A172 (cell line): ENCODE results near the gene KBTBD6. TPM values are rescaled to one million over a fixed set of nuclear protein-coding genes. Genes with fewer than 3 reads are reported as not detected.
"Not testable (repeated sequence)": the region's sequence is repeated elsewhere in the genome, so short reads cannot be mapped to it uniquely, and the experiment has no call there.

Experiments used
- DNase-seq: peaks from one replicate; pipeline ENCODE4 v3.0.0-alpha.2; 2015; ENCODE audit warnings: low spot score
- total RNA-seq: library from RNA; depleted of rRNA; stranded (reverse); fragments of >200 nt; shearing (Covaris generic); gene quantifications from 2 replicates; pipeline ENCODE4 v1.2.3, GENCODE V29; 2014; rRNA removed

Gene KBTBD6
- total RNA-seq, 1 experiment from 2014 or later: 11.6 TPM

DNA sequence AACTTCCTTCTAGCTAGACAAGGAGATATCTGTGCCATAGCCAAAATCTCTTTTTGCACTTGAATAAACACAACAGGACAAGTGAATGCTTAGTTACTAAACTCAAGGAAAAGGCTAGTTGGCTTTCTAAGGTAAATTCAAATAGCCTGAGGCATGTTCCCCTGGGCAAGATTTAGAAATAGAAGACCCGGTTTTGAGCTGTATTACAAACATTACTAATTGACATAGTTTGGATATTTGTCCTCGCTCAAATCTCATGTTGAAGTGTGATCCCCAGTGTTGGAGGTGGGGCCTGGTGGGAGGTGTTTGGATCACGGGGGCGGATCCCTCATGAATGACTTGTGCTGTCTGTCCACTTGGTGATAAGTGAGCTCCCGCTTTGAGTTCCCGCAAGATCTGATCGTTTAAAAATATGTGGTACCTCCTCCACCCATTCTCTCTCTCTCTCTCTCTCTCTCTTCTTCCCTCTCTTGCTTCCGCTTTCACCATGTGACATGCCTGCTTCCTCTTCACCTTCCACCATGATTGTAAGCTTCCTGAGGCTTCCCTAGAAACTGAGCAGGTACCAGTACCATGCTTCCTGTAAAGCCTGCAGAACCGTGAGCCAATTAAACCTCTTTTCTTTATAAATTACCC lies 3.9 kb upstream of the KBTBD6 start:
- DNase-seq: no peak

DNA sequence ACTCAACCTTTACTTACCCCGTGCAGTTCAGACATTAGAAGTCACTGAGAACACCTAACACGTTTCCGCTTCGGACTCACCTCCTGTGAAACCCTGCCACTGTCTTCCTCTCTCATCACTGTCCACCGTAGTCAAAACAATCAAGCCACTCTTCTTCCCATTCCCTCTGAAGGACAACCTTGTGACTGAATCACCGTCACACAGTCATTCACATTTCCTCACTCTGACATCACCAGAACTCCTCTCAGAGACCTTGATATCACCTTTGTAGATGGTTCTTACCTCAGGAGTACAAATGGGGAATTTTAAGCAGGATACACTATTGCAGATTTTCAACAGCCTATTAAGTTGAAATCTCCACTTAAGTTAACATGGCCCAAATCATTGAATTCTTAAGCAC lies 1.3 kb upstream of the KBTBD6 start:
- DNase-seq: no peak

DNA sequence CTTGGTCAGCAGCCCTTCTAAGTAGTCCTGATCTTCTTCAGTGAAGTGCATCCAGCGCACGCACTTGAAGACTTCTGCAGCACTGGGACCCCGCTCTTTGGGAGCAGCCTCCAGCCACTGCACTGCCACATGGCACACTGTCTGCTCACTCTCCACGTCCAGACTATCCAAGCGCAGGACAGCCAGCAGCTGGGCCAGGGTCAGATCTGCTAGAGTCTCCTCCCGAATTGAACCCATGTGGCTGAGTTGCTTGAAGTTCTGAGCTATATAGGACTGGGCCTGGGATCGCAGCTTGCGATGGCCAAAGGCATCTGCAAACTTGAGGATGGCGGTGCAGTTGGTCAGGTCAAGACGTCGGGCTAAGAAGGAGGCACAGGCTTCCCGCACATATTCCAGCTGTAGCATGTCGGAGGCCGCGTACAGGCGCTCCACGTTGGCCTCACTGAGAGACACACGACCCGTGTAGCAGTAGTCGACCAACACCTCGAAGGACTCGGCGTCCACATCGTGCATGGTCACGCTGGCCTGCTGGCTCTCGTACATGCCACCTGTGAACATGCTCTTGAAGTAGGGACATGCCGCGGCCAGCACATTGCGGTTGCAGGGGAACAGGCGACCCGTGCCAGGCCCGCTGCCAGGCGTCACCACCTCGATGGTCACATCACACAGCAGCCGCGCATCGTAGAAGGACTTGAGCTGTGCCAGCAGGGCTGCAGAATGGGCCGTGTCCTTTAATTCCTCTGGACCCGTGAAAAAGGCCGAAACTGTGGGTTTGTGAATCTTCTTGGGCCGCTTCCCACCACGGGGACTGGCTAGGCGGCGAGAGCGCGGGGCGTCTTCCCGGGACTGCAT lies 716 bp downstream of the KBTBD6 start:
- not testable (repeated sequence) for DNase-seq

DNA sequence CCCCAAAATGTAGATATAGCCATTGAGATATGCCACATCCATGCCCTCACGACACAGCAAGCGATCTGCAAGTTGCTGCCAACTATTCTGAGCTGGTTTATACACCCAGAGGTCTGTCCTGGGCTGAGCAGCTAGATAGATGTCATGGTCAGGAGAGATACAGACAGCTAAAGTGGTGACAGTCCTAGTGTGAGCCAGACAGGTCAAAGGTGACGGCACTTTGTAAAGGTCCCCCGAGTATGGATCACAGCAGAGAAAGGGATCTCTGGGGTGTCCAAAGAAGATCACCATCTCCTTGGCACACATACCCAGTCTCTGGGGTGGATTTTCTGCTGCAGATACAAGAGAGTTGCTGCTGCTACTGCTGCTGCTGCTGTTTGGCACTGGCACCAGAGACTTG lies 1.4 kb downstream of the KBTBD6 start:
- not testable (repeated sequence) for DNase-seq

DNA sequence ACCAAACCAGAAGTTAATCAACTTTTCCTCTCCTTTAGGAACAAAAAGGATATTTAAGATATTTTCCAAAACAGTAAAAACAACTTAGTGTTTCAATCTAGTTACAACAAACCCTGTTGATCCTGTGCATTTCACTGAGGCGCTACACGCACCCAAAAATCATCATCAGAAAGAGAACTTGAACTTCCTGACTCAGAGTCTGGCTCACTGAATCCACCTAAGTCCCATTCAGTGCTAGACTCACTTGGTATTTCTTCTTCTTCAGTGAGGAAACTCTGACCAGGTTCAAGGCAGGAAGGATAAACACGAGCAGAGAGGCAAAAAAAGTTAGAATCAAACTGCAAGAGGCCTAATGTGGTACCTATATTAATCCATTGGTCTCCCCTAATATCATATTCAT lies 2.2 kb downstream of the KBTBD6 start:
- DNase-seq: no peak

DNA sequence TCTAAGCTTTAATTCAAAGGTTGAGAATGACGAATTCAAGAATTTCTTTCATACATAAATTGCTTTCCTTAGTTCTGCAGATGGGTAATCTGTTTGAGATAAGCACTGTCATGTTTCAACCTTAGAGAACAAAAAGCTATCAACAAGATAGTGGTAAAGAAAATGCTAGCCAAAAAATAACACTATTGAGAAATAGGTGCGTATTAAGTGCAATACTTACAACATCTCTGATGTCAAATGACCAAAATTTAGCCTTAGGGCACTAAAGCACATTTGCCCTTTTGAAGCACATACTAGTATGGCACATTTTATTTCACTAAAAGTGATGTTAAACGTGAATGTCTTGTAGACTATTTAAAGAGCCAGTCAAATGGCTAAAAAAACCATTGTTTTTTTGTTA lies 4.9 kb downstream of the KBTBD6 start:
- no peak for DNase-seq

DNA sequence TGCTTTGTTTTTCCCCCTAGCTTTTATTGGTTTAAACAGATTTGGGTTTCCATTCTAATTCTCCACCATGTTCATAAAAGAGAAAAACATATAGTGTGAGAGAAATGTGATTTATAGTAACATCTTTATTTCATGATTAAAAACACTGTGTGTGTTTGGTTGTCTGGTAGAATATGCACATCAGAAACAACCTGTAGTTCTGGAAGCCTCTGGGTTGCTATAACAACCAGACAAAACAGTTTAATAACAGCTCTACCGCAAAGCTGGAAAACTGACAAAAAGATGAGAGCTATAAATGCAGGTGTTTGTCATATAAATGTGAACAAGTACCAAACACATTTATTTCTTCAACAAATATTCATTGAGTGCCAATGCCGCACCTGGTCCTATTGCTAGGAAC lies 9.8 kb downstream of the KBTBD6 start:
- no peak for DNase-seq

DNA sequence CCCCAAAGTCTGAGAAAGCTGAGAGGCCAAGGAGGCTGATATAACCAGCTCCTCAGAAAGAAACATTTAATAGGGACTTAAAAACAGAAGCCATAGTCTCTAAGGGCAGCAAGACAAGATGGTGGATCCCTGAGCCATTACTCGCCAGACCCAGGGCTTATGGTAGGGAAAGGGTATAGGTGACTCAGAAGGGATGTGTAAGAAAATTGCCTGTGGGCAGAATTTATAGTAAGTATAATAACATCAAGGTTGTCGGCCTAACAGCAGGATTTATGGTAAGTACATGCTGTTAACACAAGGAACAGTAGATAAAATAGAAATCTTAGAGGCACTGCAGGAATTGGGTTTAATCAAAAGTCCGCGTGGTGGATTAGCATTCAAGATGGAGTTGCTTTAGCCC lies 14.7 kb downstream of the KBTBD6 start:
- no peak for DNase-seq

DNA sequence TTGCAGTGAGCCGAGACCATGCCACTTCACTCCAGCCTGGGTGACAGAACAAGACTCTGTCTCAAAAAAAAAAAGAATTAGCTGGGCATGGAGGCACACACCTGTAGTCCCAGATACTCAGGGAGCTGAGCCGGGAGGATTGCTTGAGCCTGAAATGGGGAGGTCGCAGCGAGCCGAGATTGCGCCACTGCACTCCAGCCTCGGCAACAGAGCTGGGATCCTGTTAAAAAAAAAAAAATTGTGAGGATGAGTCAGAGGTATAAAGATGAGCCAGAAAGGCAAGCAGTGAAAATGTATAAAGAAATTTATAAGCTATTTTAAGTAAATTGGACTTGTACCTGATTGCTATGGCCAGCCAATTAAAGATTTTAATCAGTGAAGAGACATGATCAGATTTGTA lies 21.1 kb downstream of the KBTBD6 start:
- DNase-seq: no peak

DNA sequence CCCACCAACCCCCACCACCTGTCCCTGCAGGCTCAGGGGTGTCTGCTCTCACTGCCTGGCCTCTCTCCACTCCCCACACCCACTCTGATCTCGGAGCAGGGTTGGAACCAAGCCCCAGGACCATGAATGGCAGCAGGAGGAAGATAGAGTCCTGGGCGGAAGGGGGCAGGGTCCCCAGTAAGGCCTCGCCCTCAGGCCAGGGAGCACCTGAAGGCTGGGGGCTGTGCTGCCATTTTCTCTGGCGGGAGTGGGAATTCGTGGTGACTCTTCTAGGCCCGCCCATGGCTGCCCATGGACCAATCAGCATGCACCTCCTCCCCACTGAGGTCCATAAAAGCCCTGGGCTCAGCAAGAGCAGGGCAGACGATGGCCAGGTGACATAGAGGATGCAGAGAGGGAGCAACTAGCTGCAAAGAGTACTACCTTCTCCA lies 25.0 kb downstream of the KBTBD6 start:
- DNase-seq: no peak

DNA sequence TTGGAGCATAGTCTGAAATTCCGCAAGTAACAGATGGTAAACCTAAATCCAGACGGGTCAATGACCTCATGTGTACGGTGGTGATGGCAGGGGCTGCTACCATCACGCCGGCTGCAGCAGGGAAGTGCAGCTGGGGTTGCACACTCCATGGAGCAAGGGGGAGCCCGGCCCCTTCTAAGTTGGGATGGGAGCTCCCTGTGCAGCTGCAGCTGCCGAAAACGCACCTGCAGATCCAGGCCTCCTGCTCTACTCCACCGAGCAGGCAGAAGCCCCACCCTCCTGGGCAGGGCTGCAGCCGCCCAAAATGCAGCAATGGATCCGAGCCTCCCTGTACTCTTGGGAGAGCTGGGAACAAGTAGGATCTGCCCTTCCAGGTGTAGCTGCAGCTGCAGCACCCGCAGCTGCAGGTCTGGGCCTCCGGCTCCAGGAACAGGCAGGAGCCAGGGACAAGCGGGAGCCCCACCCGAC lies 25.5 kb downstream of the KBTBD6 start:
- DNase-seq: no peak

DNA sequence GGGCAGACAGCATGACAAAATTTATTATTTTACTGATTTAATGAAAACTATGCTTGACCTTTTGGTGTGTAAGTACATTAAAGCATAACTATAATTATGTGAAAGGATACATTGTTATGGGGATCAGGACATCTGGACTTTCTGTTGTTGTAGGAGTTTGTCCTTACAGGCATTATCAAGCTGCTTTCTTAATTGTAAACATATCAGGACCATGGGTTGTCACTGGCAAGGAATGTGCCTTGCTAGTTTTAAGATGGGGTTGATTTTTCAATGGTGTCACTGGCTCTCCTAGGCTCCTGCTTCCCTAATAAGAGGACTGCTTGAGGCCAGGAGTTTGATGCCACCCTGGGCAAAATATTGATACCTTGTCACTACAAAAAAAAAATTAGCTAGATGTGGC lies 32.6 kb downstream of the KBTBD6 start:
- no peak for DNase-seq

DNA sequence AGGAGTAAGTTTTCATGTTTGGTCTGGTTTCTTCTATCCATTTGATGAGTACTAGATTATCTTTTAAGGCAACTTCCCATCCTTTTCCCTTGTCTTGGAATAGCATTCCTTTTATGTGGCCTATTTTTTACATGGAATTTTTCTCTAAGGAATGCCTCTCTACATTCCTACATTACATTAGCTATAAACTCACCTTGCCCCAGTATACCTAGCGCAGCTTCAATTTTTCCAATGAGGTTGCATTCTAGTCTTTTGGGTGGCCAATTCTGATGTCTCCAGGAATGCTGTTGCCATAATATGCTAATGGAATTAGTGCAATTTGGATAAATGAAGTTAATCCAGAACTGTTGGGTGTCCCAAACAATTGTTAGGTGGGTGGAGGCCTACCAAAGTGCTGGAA lies 33.8 kb downstream of the KBTBD6 start:
- no peak for DNase-seq

DNA sequence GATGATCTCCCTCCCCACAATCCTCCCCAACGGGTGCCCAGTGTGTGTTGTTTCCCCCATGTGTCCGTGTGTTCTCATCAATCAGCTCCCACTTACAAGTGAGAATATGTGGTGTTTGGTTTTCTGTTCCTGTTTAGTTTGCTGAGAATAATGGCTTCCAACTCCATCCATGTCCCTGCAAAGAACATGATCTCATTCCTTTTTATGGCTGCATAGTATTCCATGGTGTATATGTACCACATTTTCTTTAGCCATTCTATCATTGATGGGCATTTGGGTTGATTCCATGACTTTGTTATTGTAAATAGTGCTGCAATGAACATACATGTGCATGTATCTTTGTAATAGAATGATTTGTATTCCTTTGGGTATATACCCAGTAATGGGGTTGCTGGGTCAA lies 36.9 kb downstream of the KBTBD6 start:
- not testable (repeated sequence) for DNase-seq

DNA sequence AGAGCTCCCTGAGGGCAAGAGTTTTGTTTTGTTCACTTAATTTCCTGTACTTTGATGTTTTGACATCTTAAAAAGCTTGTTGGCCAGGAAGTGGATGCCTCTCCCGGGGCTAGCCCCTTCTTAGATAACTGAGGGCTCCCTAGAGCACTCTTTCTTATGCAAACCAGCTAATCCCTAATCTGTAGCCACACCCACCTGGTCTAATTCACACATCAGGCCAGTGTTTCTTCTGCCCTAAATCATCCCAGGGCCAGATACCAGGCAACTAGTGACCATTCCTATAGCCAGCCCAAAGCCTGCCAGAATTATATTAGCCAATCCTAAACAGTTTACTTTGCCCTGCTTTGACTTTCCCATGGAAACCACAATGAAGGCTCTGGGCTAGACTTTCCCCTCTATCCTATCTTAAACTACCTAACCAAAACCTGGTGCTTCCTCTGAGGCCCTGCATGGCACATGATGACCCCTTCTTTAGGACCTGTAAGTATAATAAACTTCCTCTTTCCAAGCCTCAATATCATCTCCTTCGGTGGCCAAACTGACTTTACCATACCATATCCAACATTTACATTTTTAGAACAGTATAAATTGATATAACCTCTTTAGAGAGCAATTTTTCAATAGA lies 46.5 kb downstream of the KBTBD6 start:
- DNase-seq: no peak

DNA sequence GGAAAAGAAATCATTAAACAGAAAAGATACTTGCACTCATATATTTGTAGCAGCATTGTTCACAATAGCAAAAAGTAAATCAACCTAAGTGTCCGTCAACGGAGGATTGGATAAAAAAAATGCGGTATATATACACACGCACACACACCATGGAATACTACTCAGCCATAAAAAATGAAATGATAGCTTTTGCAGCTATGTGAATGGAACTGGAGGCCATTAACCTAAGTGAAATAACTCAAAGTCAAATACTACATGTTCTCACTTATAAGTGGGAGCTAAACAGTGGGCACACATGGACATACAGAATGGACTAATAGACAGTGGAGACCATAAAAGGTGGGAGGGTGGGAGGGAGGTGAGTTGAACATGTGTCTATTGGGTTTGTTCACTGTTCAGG lies 52.9 kb downstream of the KBTBD6 start:
- no peak for DNase-seq

Other genes with a start within 250 kb of the KBTBD6 start
- gene ELF1, start 113.5 kb downstream of the KBTBD6 start, total RNA-seq: 6.9 and 8.8 TPM in 2 replicates
- gene WBP4, start 71.3 kb downstream of the KBTBD6 start, total RNA-seq: 10.6 and 11.9 TPM in 2 replicates
- gene KBTBD7, start 61.8 kb upstream of the KBTBD6 start, total RNA-seq: 5.8 and 6.8 TPM in 2 replicates
- 10.7 and 18.0 TPM in 2 replicates for gene MTRF1, start 130.8 kb upstream of the KBTBD6 start, total RNA-seq
- 12.1 and 16.9 TPM in 2 replicates for gene NAA16, start 178.5 kb upstream of the KBTBD6 start, total RNA-seq